ENCODE data around the gene SEMA3E.

Gene SEMA3E

GRCh38 chr7:83640731-83641537 lies 8.0 kb downstream of the SEMA3E start:
- H3K27ac ChIP-seq: no peak overlapping the region
- H3K27me3 ChIP-seq (ENCODE audit: insufficient read depth, low read depth): no peaks in the 10 kb centered on the region
- no peaks in the 10 kb centered on the region for H3K36me3 ChIP-seq (ENCODE audit: insufficient read depth)
- no peaks in the 10 kb centered on the region for H3K79me2 ChIP-seq (ENCODE audit: insufficient read depth, low read depth)
- H3K9ac ChIP-seq: no peak overlapping the region
- no peaks in the 10 kb centered on the region for H3K4me1 ChIP-seq (ENCODE audit: low read depth, poor library complexity, severe bottlenecking)
- no peak overlapping the region for H2AFZ ChIP-seq (ENCODE audit: low read depth)
- TF ChIP-seq CTCF (conservative IDR thresholded peaks at IDR 0.05; ENCODE audit: low read depth, low read length): no peak
- H4K20me1 ChIP-seq (ENCODE audit: insufficient read depth): no peaks in the 10 kb centered on the region
- no peak overlapping the region for H3K4me3 ChIP-seq (IDR thresholded peaks at IDR 0.05; ENCODE audit: insufficient read depth, low read depth, low read length)
- no peak overlapping the region for H3K4me2 ChIP-seq

- Histone ChIP-seq H2AFZ (ENCODE audit: low read depth) (no peak overlapping the region), H3K36me3 (ENCODE audit: insufficient read depth) (no peaks in the 10 kb centered on the region), H3K9ac (no peak overlapping the region), H3K4me3 (IDR thresholded peaks at IDR 0.05; ENCODE audit: insufficient read depth, low read depth, low read length) (no peak overlapping the region), H3K27me3 (ENCODE audit: insufficient read depth, low read depth) (no peaks in the 10 kb centered on the region), H3K4me2 (no peak overlapping the region), H4K20me1 (ENCODE audit: insufficient read depth) (no peaks in the 10 kb centered on the region), H3K27ac (no peak overlapping the region), H3K4me1 (ENCODE audit: low read depth, poor library complexity, severe bottlenecking) (no peaks in the 10 kb centered on the region), H3K79me2 (ENCODE audit: insufficient read depth, low read depth) (no peaks in the 10 kb centered on the region)
- TF ChIP-seq CTCF (conservative IDR thresholded peaks at IDR 0.05; ENCODE audit: low read depth, low read length): no peak
Observed at GRCh38 chr7:83640240-83640639, 8.7 kb downstream of the SEMA3E start.

GRCh38 chr7:83633516-83633915 lies 15.4 kb downstream of the SEMA3E start:
- Histone ChIP-seq H3K4me2 (no peak overlapping the region), H3K4me1 (ENCODE audit: low read depth, poor library complexity, severe bottlenecking) (no peaks in the 10 kb centered on the region), H4K20me1 (ENCODE audit: insufficient read depth) (no peaks in the 10 kb centered on the region), H3K9ac (no peak overlapping the region), H2AFZ (ENCODE audit: low read depth) (no peak overlapping the region), H3K36me3 (ENCODE audit: insufficient read depth) (no peaks in the 10 kb centered on the region), H3K27ac (no peak overlapping the region), H3K79me2 (ENCODE audit: insufficient read depth, low read depth) (no peaks in the 10 kb centered on the region), H3K4me3 (IDR thresholded peaks at IDR 0.05; ENCODE audit: insufficient read depth, low read depth, low read length) (no peak overlapping the region), H3K27me3 (ENCODE audit: insufficient read depth, low read depth) (no peaks in the 10 kb centered on the region)
- TF ChIP-seq CTCF (conservative IDR thresholded peaks at IDR 0.05; ENCODE audit: low read depth, low read length): no peak

GRCh38 chr7:83629117-83629880 lies 19.6 kb downstream of the SEMA3E start:
- H3K9ac ChIP-seq: no peak overlapping the region

More at GRCh38 chr7:83629117-83629880, 19.6 kb downstream of the SEMA3E start:
- Histone ChIP-seq H3K4me1 (ENCODE audit: low read depth, poor library complexity, severe bottlenecking) (no peaks in the 10 kb centered on the region), H4K20me1 (ENCODE audit: insufficient read depth) (no peaks in the 10 kb centered on the region), H3K36me3 (ENCODE audit: insufficient read depth) (no peaks in the 10 kb centered on the region), H3K4me3 (IDR thresholded peaks at IDR 0.05; ENCODE audit: insufficient read depth, low read depth, low read length) (no peak overlapping the region), H3K79me2 (ENCODE audit: insufficient read depth, low read depth) (no peaks in the 10 kb centered on the region), H2AFZ (ENCODE audit: low read depth) (no peak overlapping the region), H3K27me3 (ENCODE audit: insufficient read depth, low read depth) (no peaks in the 10 kb centered on the region), H3K27ac (no peak overlapping the region), H3K4me2 (no peak overlapping the region)
- TF ChIP-seq CTCF (conservative IDR thresholded peaks at IDR 0.05; ENCODE audit: low read depth, low read length): no peak

All from KMS-11 (cell line).